Fibroblast of lung (primary cell): Measurements from ENCODE around the gene ROBO1. TPM values are rescaled to one million over a fixed set of nuclear protein-coding genes. Genes with fewer than 3 reads are reported as not detected.

Experiments
- DNase-seq, 2 donors: peaks; one replicate each; pipeline versions ENCODE4 v3.0.0 to v3.0.0-alpha.2; 2010; ENCODE audit warnings: low read depth in 2 of 2
- H2AFZ ChIP-seq: 2 replicates; pipeline ENCODE4 v1.5.1; 2012; ENCODE audit warnings: low read length, control low read depth, inconsistent platforms
- H3K27ac ChIP-seq: 2 replicates; pipeline ENCODE4 v1.5.1; 2011; ENCODE audit warnings: low read length, control low read depth; ENCODE audit not compliant: insufficient read depth
- H3K27me3 ChIP-seq: 2 replicates; pipeline ENCODE4 v1.5.1; 2011; ENCODE audit warnings: mild to moderate bottlenecking, low read length; ENCODE audit not compliant: control insufficient read depth, insufficient read depth
- H3K36me3 ChIP-seq: 2 replicates; pipeline ENCODE4 v1.5.1; 2011; ENCODE audit warnings: low read length; ENCODE audit not compliant: control insufficient read depth, insufficient read depth
- H3K4me1 ChIP-seq: 2 replicates; pipeline ENCODE4 v1.5.1; 2011; ENCODE audit warnings: low read length; ENCODE audit not compliant: control insufficient read depth, insufficient read depth; ENCODE audit errors: extremely low read depth
- H3K4me2 ChIP-seq: 2 replicates; pipeline ENCODE4 v1.5.1; 2011; ENCODE audit warnings: low read length, control low read depth; ENCODE audit not compliant: insufficient read depth; ENCODE audit errors: extremely low read depth
- H3K4me3 ChIP-seq, 4 experiments: fragments of 200-600 bp in 1 of 4; sonication (generic) in 1 of 4; replicated peaks in 1 of 4; 2 replicates each; pipeline ENCODE4 v1.5.1; 2011 to 2016; ENCODE audit warnings: low read length in 4 of 4, low read depth in 3 of 4, mild to moderate bottlenecking in 3 of 4, control low read depth in 2 of 4, inconsistent platforms in 1 of 4, mixed read lengths in 1 of 4; ENCODE audit not compliant: insufficient read depth in 1 of 4; ENCODE audit errors: control extremely low read depth in 1 of 4
- H3K79me2 ChIP-seq: 2 replicates; pipeline ENCODE4 v1.5.1; 2012; ENCODE audit warnings: mild to moderate bottlenecking, low read length, inconsistent platforms; ENCODE audit not compliant: control insufficient read depth, insufficient read depth
- H3K9ac ChIP-seq: 2 replicates; pipeline ENCODE4 v1.5.1; 2011; ENCODE audit warnings: mild to moderate bottlenecking, low read length, control low read depth; ENCODE audit not compliant: insufficient read depth
- H3K9me3 ChIP-seq: 2 replicates; pipeline ENCODE4 v1.5.1; 2012; ENCODE audit warnings: low read depth, low read length; ENCODE audit not compliant: control insufficient read depth, insufficient read depth
- H4K20me1 ChIP-seq: 2 replicates; pipeline ENCODE4 v1.5.1; 2011; ENCODE audit warnings: low read length; ENCODE audit not compliant: control insufficient read depth, insufficient read depth; ENCODE audit errors: extremely low read depth
- CTCF ChIP-seq, 2 donors: IDR thresholded peaks in 1 of 2; conservative IDR thresholded peaks in 1 of 2; 1 replicate in 1 of 2; 2 replicates in 1 of 2; pipeline ENCODE4 v1.5.1; 2011 to 2012; ENCODE audit warnings: low read length in 2 of 2, control low read depth in 1 of 2, inconsistent platforms in 1 of 2, low read depth in 1 of 2, mild to moderate bottlenecking in 1 of 2
- EZH2 ChIP-seq: IDR thresholded peaks from 2 replicates; pipeline ENCODE4 v1.5.1; 2012; ENCODE audit warnings: low read length, control low read depth, mild to moderate bottlenecking; ENCODE audit errors: missing control alignments
- polyA plus RNA-seq, 2 donors: library from polyadenylated mRNA; depleted of rRNA in 1 of 2; stranded (reverse) in 1 of 2; unstranded in 1 of 2; fragments of >200 nt; gene quantifications; 2 replicates each; pipeline ENCODE4 v1.2.1, GENCODE V29; 2011 to 2012; ENCODE audit warnings: missing spikeins in 1 of 2
- total RNA-seq: library from RNA; depleted of rRNA; stranded (reverse); fragments of >200 nt; gene quantifications from 2 replicates; pipeline ENCODE4 v1.2.1, GENCODE V29; 2014

ROBO1 gene
- total and polyA plus RNA-seq, 2 donors (not counting 1 experiment from before 2014, with no cell fraction given), result 53.8 to 104 TPM

GRCh38 chr3:79245284-79246138 lies 522.3 kb downstream of the ROBO1 start:
- Histone ChIP-seq H3K27me3 (no peaks in the 10 kb centered on the region), H3K4me2 (no peak overlapping the region), H3K4me1 (peaks cover 4% of the 10 kb centered on the region), H3K9me3 (no peaks in the 10 kb centered on the region), H3K36me3 (no peaks in the 10 kb centered on the region), H3K9ac (no peak overlapping the region), H3K79me2 (no peaks in the 10 kb centered on the region), H3K4me3 (no peak overlapping the region), H2AFZ (no peak overlapping the region), H4K20me1 (no peaks in the 10 kb centered on the region), H3K27ac (no peak overlapping the region)
- TF ChIP-seq EZH2, result no peak
- no peak for TF ChIP-seq CTCF (conservative IDR thresholded peaks at IDR 0.05 in 1 of 2, IDR thresholded peaks at IDR 0.05 in 1 of 2; ENCODE audit: low read depth in 1 of 2, low read length in 2 of 2)
- DNase-seq, result no peak

GRCh38 chr3:79236496-79236895 lies 531.3 kb downstream of the ROBO1 start:
- H3K27me3 ChIP-seq, result no peaks in the 10 kb centered on the region
- no peaks in the 10 kb centered on the region for H3K36me3 ChIP-seq
- no peak overlapping the region for H3K4me3 ChIP-seq
- H3K79me2 ChIP-seq, result no peaks in the 10 kb centered on the region
- H3K4me1 ChIP-seq, result no peaks in the 10 kb centered on the region
- H3K9ac ChIP-seq, result no peak overlapping the region
- H3K9me3 ChIP-seq, result no peaks in the 10 kb centered on the region
- no peak overlapping the region for H2AFZ ChIP-seq
- H3K4me2 ChIP-seq, result no peak overlapping the region
- DNase-seq, result peak in 1 of 2 donors; percentile 44
- no peak for TF ChIP-seq CTCF (conservative IDR thresholded peaks at IDR 0.05 in 1 of 2, IDR thresholded peaks at IDR 0.05 in 1 of 2; ENCODE audit: low read depth in 1 of 2, low read length in 2 of 2)
- no peak for TF ChIP-seq EZH2
- H4K20me1 ChIP-seq, result no peaks in the 10 kb centered on the region
- no peak overlapping the region for H3K27ac ChIP-seq

- Histone ChIP-seq H2AFZ (no peak overlapping the region), H3K27ac (no peak overlapping the region), H3K9ac (no peak overlapping the region), H3K36me3 (no peaks in the 10 kb centered on the region), H4K20me1 (no peaks in the 10 kb centered on the region), H3K9me3 (no peaks in the 10 kb centered on the region), H3K4me1 (no peaks in the 10 kb centered on the region), H3K27me3 (no peaks in the 10 kb centered on the region), H3K4me3 (no peak overlapping the region), H3K4me2 (no peak overlapping the region), H3K79me2 (no peaks in the 10 kb centered on the region)
- TF ChIP-seq CTCF (conservative IDR thresholded peaks at IDR 0.05 in 1 of 2, IDR thresholded peaks at IDR 0.05 in 1 of 2; ENCODE audit: low read depth in 1 of 2, low read length in 2 of 2), result no peak
- peak in 1 of 2 donors; percentile 56 for DNase-seq
These were observed 534.3 kb downstream of the ROBO1 start for GRCh38 chr3:79233431-79234060.
